ENCODE results near the gene NEU4. TPM values are rescaled to one million over a fixed set of nuclear protein-coding genes. Genes with fewer than 3 reads are reported as not detected.

NEU4 gene
- total RNA-seq, 1 experiment from 2014 or later, result 10.0 TPM

DNA sequence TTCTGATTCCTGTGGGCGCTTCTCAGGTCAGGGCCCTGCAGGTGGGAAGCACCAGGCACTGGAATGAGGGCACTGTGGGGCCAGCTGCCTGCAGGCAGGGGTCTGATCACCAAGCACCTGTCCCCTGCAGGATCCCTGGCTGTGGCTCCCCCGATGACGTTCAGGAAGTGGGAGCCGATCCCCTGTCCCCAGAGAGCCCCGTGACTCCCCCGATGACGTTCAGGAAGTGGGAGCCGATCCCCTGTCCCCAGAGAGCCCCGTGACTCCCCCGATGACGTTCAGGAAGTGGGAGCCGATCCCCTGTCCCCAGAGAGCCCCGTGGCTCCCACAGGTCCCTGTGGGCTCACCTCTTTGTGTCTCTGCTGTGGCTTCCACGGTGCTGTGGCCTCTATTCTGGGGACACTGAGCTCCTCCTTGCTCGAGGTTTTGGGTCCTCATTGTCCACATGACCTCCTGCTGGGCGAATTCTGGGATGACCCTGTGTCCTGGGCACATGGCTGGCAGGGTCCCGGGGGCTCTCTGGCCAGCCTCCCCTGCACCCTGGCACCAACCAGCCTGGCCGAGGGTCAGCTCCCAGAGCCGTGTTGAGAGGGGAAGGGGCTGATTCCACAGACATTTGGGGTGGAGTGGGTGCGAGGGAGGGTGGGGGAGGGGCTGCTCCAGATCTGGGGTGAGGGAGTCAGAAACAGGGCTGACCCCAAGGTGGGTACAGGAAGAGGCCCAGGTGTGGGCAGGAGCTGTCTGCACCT, 4.8 kb downstream of the NEU4 start:
- intact Hi-C loops (cut with micrococcal nuclease; ENCODE audit: unreplicated experiment) (no loop called here), in situ Hi-C loops (cut with HindIII; ENCODE audit: low pct_unique_long_range_greater_than_20kb, low sequenced_read_pairs) (no loop called here)
- Histone ChIP-seq H3K4me1 (ENCODE audit: control insufficient read depth, insufficient read depth, low read length) (peaks cover 10% of the 10 kb centered on the region), H3K4me3 (ENCODE audit: low read depth in 2 of 2, low read length in 2 of 2) (no peak overlapping the region), H3K9me3 (ENCODE audit: control insufficient read depth, insufficient read depth, low read depth, low read length) (no peaks in the 10 kb centered on the region), H3K27me3 (ENCODE audit: control insufficient read depth, insufficient read depth, low read length) (no peaks in the 10 kb centered on the region), H3K27ac (ENCODE audit: low read length) (no peak overlapping the region), H3K36me3 (ENCODE audit: control insufficient read depth, insufficient read depth, low read length) (no peaks in the 10 kb centered on the region)
- POLR2A ChIA-PET, result interaction anchor here (0.5 kb wide), 1 partner anchor 28 kb away, joined by 3 read pairs; no protein-coding TSS in a partner anchor
- no TSS peak for BruUV-seq (replicated peaks)
- DNase-seq (ENCODE audit: low read depth, low spot score) (no peak), ATAC-seq (no peak)
- CTCF ChIA-PET, result interaction anchor here (0.7 kb wide), 1 partner anchor 118 kb away, joined by 4 read pairs; no protein-coding TSS in a partner anchor
- TF ChIP-seq TCF7L2 (IDR thresholded peaks at IDR 0.05; ENCODE audit: low read depth, low read length), result no peak
- no peak for TF ChIP-seq SIN3A (IDR thresholded peaks at IDR 0.05; ENCODE audit: borderline replicate concordance, insufficient read depth, low read depth, low read length)
- no peak for TF ChIP-seq POLR2AphosphoS5 (IDR thresholded peaks at IDR 0.05; ENCODE audit: low read depth, low read length)
- TF ChIP-seq, protein P1, sequence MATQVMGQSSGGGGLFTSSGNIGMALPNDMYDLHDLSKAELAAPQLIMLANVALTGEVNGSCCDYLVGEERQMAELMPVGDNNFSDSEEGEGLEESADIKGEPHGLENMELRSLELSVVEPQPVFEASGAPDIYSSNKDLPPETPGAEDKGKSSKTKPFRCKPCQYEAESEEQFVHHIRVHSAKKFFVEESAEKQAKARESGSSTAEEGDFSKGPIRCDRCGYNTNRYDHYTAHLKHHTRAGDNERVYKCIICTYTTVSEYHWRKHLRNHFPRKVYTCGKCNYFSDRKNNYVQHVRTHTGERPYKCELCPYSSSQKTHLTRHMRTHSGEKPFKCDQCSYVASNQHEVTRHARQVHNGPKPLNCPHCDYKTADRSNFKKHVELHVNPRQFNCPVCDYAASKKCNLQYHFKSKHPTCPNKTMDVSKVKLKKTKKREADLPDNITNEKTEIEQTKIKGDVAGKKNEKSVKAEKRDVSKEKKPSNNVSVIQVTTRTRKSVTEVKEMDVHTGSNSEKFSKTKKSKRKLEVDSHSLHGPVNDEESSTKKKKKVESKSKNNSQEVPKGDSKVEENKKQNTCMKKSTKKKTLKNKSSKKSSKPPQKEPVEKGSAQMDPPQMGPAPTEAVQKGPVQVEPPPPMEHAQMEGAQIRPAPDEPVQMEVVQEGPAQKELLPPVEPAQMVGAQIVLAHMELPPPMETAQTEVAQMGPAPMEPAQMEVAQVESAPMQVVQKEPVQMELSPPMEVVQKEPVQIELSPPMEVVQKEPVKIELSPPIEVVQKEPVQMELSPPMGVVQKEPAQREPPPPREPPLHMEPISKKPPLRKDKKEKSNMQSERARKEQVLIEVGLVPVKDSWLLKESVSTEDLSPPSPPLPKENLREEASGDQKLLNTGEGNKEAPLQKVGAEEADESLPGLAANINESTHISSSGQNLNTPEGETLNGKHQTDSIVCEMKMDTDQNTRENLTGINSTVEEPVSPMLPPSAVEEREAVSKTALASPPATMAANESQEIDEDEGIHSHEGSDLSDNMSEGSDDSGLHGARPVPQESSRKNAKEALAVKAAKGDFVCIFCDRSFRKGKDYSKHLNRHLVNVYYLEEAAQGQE (IDR thresholded peaks at IDR 0.05; ENCODE audit: insufficient read depth in 1 of 2, low read depth in 2 of 2, low read length in 1 of 2), result no peak
- TF ChIP-seq, protein P2, sequence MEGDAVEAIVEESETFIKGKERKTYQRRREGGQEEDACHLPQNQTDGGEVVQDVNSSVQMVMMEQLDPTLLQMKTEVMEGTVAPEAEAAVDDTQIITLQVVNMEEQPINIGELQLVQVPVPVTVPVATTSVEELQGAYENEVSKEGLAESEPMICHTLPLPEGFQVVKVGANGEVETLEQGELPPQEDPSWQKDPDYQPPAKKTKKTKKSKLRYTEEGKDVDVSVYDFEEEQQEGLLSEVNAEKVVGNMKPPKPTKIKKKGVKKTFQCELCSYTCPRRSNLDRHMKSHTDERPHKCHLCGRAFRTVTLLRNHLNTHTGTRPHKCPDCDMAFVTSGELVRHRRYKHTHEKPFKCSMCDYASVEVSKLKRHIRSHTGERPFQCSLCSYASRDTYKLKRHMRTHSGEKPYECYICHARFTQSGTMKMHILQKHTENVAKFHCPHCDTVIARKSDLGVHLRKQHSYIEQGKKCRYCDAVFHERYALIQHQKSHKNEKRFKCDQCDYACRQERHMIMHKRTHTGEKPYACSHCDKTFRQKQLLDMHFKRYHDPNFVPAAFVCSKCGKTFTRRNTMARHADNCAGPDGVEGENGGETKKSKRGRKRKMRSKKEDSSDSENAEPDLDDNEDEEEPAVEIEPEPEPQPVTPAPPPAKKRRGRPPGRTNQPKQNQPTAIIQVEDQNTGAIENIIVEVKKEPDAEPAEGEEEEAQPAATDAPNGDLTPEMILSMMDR (IDR thresholded peaks at IDR 0.05), result no peak

DNA sequence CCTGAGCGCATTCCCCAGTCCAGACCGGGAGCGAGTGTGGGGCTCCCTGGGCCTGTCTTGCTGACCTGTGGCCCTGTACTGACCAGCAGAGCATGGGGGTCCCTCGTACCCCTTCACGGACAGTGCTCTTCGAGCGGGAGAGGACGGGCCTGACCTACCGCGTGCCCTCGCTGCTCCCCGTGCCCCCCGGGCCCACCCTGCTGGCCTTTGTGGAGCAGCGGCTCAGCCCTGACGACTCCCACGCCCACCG, 5.3 kb downstream of the NEU4 start:
- intact Hi-C loops (cut with micrococcal nuclease; ENCODE audit: unreplicated experiment), result no loop called here

More for the DNA sequence above, 5.3 kb downstream of the NEU4 start:
- Histone ChIP-seq H3K27ac (ENCODE audit: low read length) (no peak overlapping the region), H3K36me3 (ENCODE audit: control insufficient read depth, insufficient read depth, low read length) (no peaks in the 10 kb centered on the region), H3K27me3 (ENCODE audit: control insufficient read depth, insufficient read depth, low read length) (no peaks in the 10 kb centered on the region), H3K9me3 (ENCODE audit: control insufficient read depth, insufficient read depth, low read depth, low read length) (no peaks in the 10 kb centered on the region), H3K4me1 (ENCODE audit: control insufficient read depth, insufficient read depth, low read length) (peaks cover 7% of the 10 kb centered on the region), H3K4me3 (ENCODE audit: low read depth in 2 of 2, low read length in 2 of 2) (no peak overlapping the region)
- DNase-seq (ENCODE audit: low read depth, low spot score), result no peak
- POLR2A ChIA-PET, result no interaction called here
- CTCF ChIA-PET, result no interaction called here
- TF ChIP-seq, protein P1 (IDR thresholded peaks at IDR 0.05; ENCODE audit: insufficient read depth in 1 of 2, low read depth in 2 of 2, low read length in 1 of 2), result no peak
- TF ChIP-seq, protein P2 (IDR thresholded peaks at IDR 0.05), result no peak
- TF ChIP-seq SIN3A (IDR thresholded peaks at IDR 0.05; ENCODE audit: borderline replicate concordance, insufficient read depth, low read depth, low read length) (no peak), POLR2AphosphoS5 (IDR thresholded peaks at IDR 0.05; ENCODE audit: low read depth, low read length) (no peak), TCF7L2 (IDR thresholded peaks at IDR 0.05; ENCODE audit: low read depth, low read length) (no peak)
- ATAC-seq, result no peak
- BruUV-seq (replicated peaks), result no TSS peak
- in situ Hi-C loops (cut with HindIII; ENCODE audit: low pct_unique_long_range_greater_than_20kb, low sequenced_read_pairs), result no loop called here

All from Panc1 (cell line).